Stimulated activated CD8-positive, alpha-beta memory T cell treated with anti-CD3 and anti-CD28 coated beads, Interleukin-4, amount 100 ng/mL, for 1 hour (primary cell): ENCODE measurements around the gene DHX29.

Experiments
- DNase-seq, 2 donors: peaks; one replicate each; pipeline ENCODE4 v3.0.0-alpha.2; 2020; ENCODE audit warnings: low read depth in 2 of 2, low spot score in 1 of 2

The DHX29 gene

GRCh38 chr5:55232271-55232984, 75.1 kb downstream of the DHX29 start:
- DNase-seq = no peak

GRCh38 chr5:55231919-55232270, 75.6 kb downstream of the DHX29 start:
- DNase-seq = no peak

GRCh38 chr5:55231029-55231918, 76.2 kb downstream of the DHX29 start:
- DNase-seq = no peak

GRCh38 chr5:55230086-55230629, 77.3 kb downstream of the DHX29 start:
- no peak for DNase-seq

- no peak for DNase-seq
Observed at GRCh38 chr5:55227664-55228430, 79.6 kb downstream of the DHX29 start.

- no peak for DNase-seq
Observed at GRCh38 chr5:55226934-55227663, 80.4 kb downstream of the DHX29 start, which contains the start of gene MCIDAS. MCIDAS (minus strand) TSS chr5:55227315; CDS start chr5:55227138, 177 bp downstream.

- DNase-seq = no peak
Observed at GRCh38 chr5:55226027-55226933, 81.2 kb downstream of the DHX29 start.

- no peak for DNase-seq
Observed at GRCh38 chr5:55225346-55225745, 82.1 kb downstream of the DHX29 start.

GRCh38 chr5:55223812-55224240, 83.7 kb downstream of the DHX29 start:
- no peak for DNase-seq

- no peak for DNase-seq
Observed at GRCh38 chr5:55222985-55223811, 84.3 kb downstream of the DHX29 start.

- no peak for DNase-seq
Observed at GRCh38 chr5:55222092-55222984, 85.2 kb downstream of the DHX29 start.

GRCh38 chr5:55220433-55221185, 86.9 kb downstream of the DHX29 start:
- no peak for DNase-seq

GRCh38 chr5:55219770-55220169, 87.7 kb downstream of the DHX29 start:
- DNase-seq = no peak

- no peak for DNase-seq
Observed at GRCh38 chr5:55218967-55219366, 88.5 kb downstream of the DHX29 start.

- DNase-seq = no peak
Observed at GRCh38 chr5:55211184-55211874, 96.2 kb downstream of the DHX29 start.
